Stomach (tissue), 4 donors: ENCODE measurements around the gene DGCR6L.

ENCODE experiments used
- CTCF ChIP-seq, 7 experiments: fragments of 450-650 bp in 4 of 7; fragments of 200-600 bp in 3 of 7; sonication (generic) in 3 of 7; IDR thresholded peaks; one replicate each; pipeline ENCODE4 v1.5.1; 2016 to 2019; ENCODE audit warnings: antibody characterized with exemption in 7 of 7, control low read depth in 2 of 7, mild to moderate bottlenecking in 1 of 7
- POLR2A ChIP-seq, 4 donors: fragments of 450-650 bp; IDR thresholded peaks; one replicate each; pipeline ENCODE4 v1.6.1; 2016; ENCODE audit warnings: antibody characterized with exemption in 4 of 4, control low read depth in 2 of 4, mild to moderate bottlenecking in 1 of 4, moderate library complexity in 1 of 4
- POLR2AphosphoS5 ChIP-seq, 3 donors: sonication (generic); formaldehyde crosslinking; IDR thresholded peaks; one replicate each; pipeline ENCODE4 v1.6.1; 2016; ENCODE audit warnings: antibody characterized with exemption in 3 of 3

DNA sequence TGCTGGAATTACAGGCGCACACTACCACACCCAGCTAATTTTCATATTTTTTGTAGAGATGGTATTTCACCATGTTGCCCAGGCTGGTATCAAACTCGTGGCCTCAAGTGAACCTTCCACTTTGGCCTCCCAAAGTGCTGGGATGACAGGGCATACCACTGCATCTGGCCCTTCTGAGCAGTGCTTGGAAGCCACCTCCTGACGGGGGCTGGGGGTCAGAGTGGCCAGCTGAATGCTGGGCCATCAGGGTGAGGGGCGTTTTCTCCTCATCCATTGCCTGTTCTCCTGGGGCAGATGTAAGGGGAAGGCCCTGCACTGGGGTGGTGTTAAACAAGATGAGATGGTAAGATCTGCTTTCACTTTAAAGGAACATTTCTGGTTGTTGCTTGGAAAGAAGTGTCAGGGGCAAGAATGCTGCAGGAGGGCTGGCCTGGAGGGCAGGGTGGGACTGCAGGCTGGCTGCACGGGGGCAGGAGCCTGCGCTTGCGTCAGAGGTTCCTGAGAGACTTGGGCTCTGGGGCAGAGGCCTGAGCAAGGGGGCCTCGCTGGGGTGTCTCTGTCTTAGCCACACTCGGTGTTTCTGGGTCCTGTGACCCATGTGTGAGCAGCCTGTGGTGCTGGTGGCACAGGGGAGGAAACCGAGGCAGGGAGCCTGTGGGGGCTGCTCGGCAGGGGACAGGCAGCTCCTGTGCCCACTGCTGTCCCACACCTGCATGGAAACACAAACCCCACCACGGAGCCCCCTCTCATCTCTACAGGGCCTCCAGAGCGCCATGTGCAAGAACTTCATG lies 17.2 kb downstream of the DGCR6L start:
- TF ChIP-seq CTCF (IDR thresholded peaks at IDR 0.05) (no peak), POLR2A (IDR thresholded peaks at IDR 0.05) (no peak), POLR2AphosphoS5 (IDR thresholded peaks at IDR 0.05) (no peak)
